KOPT-K1 (cell line): ENCODE data around the gene COTL1.
"Not testable (repeated sequence)": the region's sequence is repeated elsewhere in the genome, so short reads cannot be mapped to it uniquely, and the experiment has no call there.

ENCODE experiments used
- H3K27ac ChIP-seq: fragments of 200-600 bp; sonication (generic); 2 replicates; pipeline ENCODE4 v1.5.1; 2016; ENCODE audit warnings: antibody characterized with exemption, mild to moderate bottlenecking, low read depth, low read length; ENCODE audit not compliant: poor library complexity, severe bottlenecking
- H3K36me3 ChIP-seq: fragments of 200-600 bp; sonication (generic); 2 replicates; pipeline ENCODE4 v1.5.1; 2017; ENCODE audit warnings: antibody characterized with exemption, mild to moderate bottlenecking, low read length, moderate library complexity; ENCODE audit not compliant: insufficient read depth
- H3K9me3 ChIP-seq: fragments of 200-600 bp; sonication (generic); 2 replicates; pipeline ENCODE4 v1.5.1; 2017; ENCODE audit warnings: antibody characterized with exemption, low read length, mild to moderate bottlenecking; ENCODE audit not compliant: insufficient read depth, poor library complexity, severe bottlenecking

Gene COTL1

GRCh38 chr16:84565669-84566495, 52.0 kb downstream of the COTL1 start:
- Histone ChIP-seq H3K36me3 (peaks cover 44% of the 10 kb centered on the region; the same call in 1 of the 2 replicates), H3K27ac (no peak overlapping the region), H3K9me3 (peaks cover 6% of the 10 kb centered on the region)

- Histone ChIP-seq H3K27ac (no peak overlapping the region), H3K9me3 (no peaks in the 10 kb centered on the region)
These were observed 54.0 kb downstream of the COTL1 start for GRCh38 chr16:84563786-84564420.

GRCh38 chr16:84563064-84563715, 54.7 kb downstream of the COTL1 start:
- no peak overlapping the region for H3K27ac ChIP-seq
- H3K36me3 ChIP-seq: peaks cover 39% of the 10 kb centered on the region; the same call in 1 of the 2 replicates
- no peaks in the 10 kb centered on the region for H3K9me3 ChIP-seq

More at GRCh38 chr16:84563786-84564420, 54.0 kb downstream of the COTL1 start:
- H3K36me3 ChIP-seq: peaks cover 39% of the 10 kb centered on the region; the same call in 1 of the 2 replicates

GRCh38 chr16:84562174-84562815, 55.6 kb downstream of the COTL1 start:
- Histone ChIP-seq H3K27ac (no peak overlapping the region), H3K9me3 (no peaks in the 10 kb centered on the region), H3K36me3 (peaks cover 36% of the 10 kb centered on the region; the same call in 1 of the 2 replicates)

GRCh38 chr16:84561291-84561690, 56.6 kb downstream of the COTL1 start:
- H3K36me3 ChIP-seq: peaks cover 26% of the 10 kb centered on the region; the same call in 1 of the 2 replicates
- no peaks in the 10 kb centered on the region for H3K9me3 ChIP-seq
- no peak overlapping the region for H3K27ac ChIP-seq

GRCh38 chr16:84560269-84560668, 57.6 kb downstream of the COTL1 start:
- no peaks in the 10 kb centered on the region for H3K9me3 ChIP-seq
- no peak overlapping the region for H3K27ac ChIP-seq
- peaks cover 16% of the 10 kb centered on the region; the same call in 1 of the 2 replicates for H3K36me3 ChIP-seq

GRCh38 chr16:84559311-84559932, 58.5 kb downstream of the COTL1 start:
- Histone ChIP-seq H3K27ac (no peak overlapping the region), H3K36me3 (peaks cover 10% of the 10 kb centered on the region; the same call in 1 of the 2 replicates), H3K9me3 (no peaks in the 10 kb centered on the region)

- H3K27ac ChIP-seq, H3K36me3 ChIP-seq, H3K9me3 ChIP-seq: not testable (repeated sequence)
These were observed 59.0 kb downstream of the COTL1 start for GRCh38 chr16:84558850-84559249.

- no peaks in the 10 kb centered on the region for H3K36me3 ChIP-seq
These were observed 60.4 kb downstream of the COTL1 start for GRCh38 chr16:84557504-84557903.

GRCh38 chr16:84557059-84557458, 60.8 kb downstream of the COTL1 start:
- Histone ChIP-seq H3K36me3 (no peaks in the 10 kb centered on the region), H3K9me3 (no peaks in the 10 kb centered on the region), H3K27ac (no peak overlapping the region)

More at GRCh38 chr16:84557504-84557903, 60.4 kb downstream of the COTL1 start:
- no peaks in the 10 kb centered on the region for H3K9me3 ChIP-seq
- no peak overlapping the region for H3K27ac ChIP-seq

GRCh38 chr16:84555418-84556196, 62.3 kb downstream of the COTL1 start:
- Histone ChIP-seq H3K9me3 (no peaks in the 10 kb centered on the region), H3K36me3 (no peaks in the 10 kb centered on the region), H3K27ac (peak overlapping the region; percentile 48)

GRCh38 chr16:84554627-84555328, 63.1 kb downstream of the COTL1 start:
- peak overlapping the region; percentile 93 for H3K27ac ChIP-seq
- H3K36me3 ChIP-seq: peaks cover 8% of the 10 kb centered on the region; the same call in 1 of the 2 replicates
- no peaks in the 10 kb centered on the region for H3K9me3 ChIP-seq

- Histone ChIP-seq H3K27ac (peak overlapping the region; percentile 93), H3K9me3 (no peaks in the 10 kb centered on the region), H3K36me3 (peaks cover 9% of the 10 kb centered on the region; the same call in 1 of the 2 replicates)
These were observed 63.9 kb downstream of the COTL1 start for GRCh38 chr16:84553873-84554399.
